ENCODE measurements around the gene PRKAA1.

PRKAA1 gene

DNA sequence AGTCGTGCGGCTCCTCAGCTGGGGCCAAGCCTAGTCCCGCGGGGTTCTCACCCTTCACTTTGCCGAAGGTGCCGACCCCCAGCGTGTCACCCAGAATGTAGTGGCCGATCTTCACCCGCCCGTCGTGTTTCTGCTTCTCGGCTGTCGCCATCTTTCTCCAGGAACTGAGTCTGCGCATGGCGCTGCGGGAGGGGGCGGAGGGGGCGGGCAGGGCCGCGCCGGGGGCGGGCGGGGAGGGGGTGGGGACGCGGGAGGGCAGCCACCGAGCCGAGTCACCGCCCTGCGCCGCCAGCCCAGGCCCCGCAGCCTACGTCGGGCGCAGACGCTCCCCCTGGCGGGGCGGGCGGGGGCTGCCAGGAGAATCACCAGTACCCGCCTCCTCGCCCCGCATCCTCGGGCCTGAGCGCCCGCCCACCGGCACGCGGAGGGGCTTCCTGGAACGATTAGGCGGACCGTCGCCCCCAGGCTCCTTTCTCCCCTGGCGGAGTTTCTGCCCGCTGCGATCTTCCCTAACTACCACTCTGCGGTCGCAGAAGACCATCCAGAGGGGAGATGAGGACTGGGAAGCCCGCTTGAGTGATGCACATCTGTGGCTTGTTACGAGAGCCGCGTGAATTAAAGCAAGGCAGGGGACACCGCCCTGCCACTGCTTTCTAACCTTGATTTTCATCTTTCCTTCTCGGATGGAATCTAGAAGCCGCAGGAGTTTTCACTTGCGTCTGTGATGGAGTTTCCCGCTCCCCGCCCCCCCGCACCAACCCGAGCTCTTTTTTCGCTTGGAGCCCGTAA, at the start of gene PRKAA1:
TSS of gene PRKAA1 (minus strand) at position 363 of the 789 bp plus-strand sequence. CDS start at position 178, 185 bp downstream.
- DNase-seq: peak; percentile 76 to 80

DNA sequence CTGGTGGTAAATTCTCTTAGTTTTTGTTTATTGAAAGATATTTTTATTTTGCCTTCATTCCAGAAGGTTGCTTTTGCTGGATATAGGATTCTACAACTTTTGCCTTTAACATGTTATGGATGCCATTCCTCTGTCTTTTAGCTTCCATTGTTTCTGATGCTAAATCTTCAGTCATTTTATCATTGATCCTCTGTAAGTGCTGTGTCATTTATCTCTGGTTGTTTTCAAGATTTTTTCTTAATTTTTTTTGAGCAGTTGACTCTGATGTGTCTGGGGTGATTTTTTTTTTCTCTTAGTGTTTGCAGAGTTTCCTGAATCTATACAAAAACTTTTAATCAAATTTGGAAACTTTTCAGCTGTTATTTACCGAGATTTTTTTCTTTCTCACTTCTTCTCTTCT, 49.4 kb upstream of the PRKAA1 start:
- DNase-seq: no peak

- no peak for DNase-seq
These were observed 48.2 kb upstream of the PRKAA1 start for GRCh38 chr5:40846371-40846770.

GRCh38 chr5:40844565-40844964, 46.4 kb upstream of the PRKAA1 start:
- DNase-seq: no peak

DNA sequence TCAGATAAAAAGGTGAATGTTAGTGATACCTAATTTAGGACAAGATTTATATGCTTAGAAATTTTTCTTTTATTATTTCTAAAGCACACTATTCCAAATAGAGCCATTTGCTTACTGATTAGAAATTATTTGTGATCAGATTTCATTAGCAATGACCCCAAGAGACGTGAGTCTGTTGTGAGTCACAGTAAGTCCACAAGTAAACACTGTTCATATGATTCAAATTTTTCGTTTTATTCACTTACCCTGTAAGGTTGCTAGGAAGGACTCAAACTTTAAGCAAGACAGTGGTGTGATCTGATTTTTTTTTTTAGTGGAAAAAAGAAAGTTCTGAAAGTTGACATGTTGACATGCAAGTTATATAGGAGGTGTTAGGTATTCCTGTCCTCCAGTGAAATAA, 44.2 kb upstream of the PRKAA1 start:
- no peak for DNase-seq

- DNase-seq: peak; percentile 55 to 56
These were observed 43.1 kb upstream of the PRKAA1 start, which contains the start of gene CARD6 for GRCh38 chr5:40841068-40841805. TSS of gene CARD6 (plus strand) at chr5:40841367. CDS start at chr5:40841383, 16 bp downstream.

GRCh38 chr5:40838086-40838485, 39.9 kb upstream of the PRKAA1 start:
- DNase-seq: no peak

DNA sequence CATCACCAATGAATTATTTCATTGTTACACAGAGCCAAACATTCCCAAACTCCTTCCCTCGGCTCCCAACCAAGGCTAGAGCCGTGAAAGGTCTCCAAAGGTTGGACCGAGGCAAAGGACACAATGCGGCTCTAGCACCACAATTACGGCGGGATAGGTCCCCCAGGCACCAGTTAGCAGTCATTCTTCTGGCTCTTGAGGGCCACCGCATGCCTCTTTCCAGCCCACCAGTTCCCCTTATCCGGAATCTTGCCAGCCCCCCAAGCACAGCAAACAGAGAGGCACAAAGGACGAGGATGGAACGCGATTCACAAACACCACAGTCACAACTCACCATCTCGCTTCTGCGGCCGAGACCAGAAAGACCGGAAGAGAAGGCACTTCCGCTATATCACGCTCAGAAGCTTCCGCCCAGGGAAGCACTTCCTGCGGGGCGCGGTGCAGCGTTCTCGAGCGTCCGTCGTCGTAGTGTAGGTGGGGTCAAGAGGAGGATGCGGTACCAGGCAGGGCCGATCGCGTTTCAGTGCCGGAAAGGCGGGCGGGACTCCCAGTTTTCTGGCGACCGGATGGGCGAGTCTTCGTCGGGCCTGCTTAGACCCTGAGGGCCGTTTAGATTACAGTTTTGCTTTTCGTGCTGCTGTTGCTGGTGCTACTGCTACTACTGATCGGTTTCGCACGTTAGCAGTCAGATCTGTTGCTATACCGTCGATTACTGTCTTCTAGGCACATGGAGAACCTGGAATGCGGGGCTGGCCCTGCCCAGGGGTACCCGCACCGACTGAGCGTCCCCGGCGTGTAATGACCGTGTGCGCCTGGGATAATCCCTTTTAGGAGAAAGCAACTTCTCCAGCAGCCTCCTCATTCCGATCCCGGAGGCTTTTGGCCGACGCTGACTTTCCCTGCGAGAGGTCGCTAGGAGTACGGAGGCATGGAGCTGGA, 36.9 kb upstream of the PRKAA1 start, which contains the start of gene RPL37:
TSS of gene RPL37 (minus strand) at position 374 of the 939 bp plus-strand sequence. CDS start at position 337, 37 bp downstream.
- DNase-seq: peak; percentile 89 to 94

GRCh38 chr5:40834391-40834848, 36.2 kb upstream of the PRKAA1 start:
- DNase-seq: no peak

GRCh38 chr5:40833712-40834229, 35.6 kb upstream of the PRKAA1 start:
- DNase-seq: no peak

GRCh38 chr5:40832345-40832744, 34.2 kb upstream of the PRKAA1 start:
- DNase-seq: no peak

DNA sequence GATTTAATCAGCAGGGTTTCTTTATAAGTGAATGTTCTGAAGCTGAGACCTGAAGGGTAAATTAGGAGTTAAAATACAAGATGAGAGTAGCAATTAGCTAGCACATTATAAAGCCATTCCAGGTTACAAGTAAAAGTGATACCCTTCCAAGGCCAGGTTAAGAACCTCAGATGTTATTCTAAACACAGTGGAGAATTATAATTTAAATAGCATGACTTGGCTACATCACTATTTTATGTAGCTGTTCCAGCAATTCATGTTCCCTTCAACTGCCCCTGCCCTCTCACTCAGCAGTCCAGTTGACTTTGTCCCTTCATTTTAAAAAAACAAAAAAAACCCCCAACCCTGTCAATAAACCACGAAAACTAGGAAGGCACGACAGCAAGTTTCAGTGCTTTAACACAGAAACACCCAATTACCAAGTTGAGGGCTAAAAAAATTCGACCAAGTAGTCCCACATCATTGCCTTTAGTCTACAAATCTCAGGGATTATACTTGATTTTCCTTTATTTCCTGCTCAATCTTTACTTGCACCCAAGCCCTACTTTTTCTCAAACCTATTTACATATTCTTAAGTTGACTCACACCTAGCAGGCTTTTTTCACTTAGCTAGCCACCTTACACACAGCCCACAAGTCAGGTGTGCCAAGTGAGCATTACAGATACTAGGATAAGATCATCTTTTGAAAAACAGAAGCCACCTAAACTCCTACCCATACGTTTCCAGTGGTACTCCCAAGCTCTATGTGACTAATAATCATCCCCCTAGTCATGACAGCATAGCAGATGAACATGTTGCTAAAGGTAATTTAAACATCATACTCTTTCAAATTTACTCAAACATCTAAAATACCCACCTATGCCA, 33.4 kb upstream of the PRKAA1 start:
- no peak for DNase-seq

- DNase-seq: no peak
These were observed 31.8 kb upstream of the PRKAA1 start for GRCh38 chr5:40829748-40830533.

- DNase-seq: no peak
These were observed 30.8 kb upstream of the PRKAA1 start for GRCh38 chr5:40828690-40829661.

DNA sequence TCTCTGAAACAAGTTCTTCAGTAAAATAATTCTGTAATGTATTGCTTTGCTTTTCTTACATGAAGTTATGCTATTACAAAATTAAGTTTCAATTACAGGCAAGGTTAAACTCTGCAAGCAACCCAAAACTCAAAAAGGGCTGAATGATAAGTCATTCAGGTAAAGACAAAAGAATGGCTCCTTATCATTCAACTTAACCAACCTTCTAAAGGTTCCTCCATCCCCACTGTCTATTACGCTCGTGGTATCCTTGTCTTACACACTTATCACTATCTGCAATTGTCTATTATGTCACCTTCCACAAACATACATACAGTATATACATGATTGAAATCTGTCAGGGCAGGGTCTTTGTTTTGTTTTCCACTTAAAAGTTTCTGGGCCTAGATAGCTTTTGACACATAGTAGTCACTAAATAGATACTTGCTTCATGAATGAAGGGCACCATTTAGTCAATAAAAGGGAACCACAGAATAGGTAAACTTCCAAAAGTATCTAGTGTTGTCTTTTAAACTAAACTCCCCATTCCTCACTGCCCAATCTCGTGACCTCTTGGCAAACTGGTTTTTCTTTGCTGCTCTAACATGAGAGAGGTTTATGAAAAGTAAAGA, 30.0 kb upstream of the PRKAA1 start:
- DNase-seq: no peak

GRCh38 chr5:40827188-40827977, 29.2 kb upstream of the PRKAA1 start:
- no peak for DNase-seq

DNA sequence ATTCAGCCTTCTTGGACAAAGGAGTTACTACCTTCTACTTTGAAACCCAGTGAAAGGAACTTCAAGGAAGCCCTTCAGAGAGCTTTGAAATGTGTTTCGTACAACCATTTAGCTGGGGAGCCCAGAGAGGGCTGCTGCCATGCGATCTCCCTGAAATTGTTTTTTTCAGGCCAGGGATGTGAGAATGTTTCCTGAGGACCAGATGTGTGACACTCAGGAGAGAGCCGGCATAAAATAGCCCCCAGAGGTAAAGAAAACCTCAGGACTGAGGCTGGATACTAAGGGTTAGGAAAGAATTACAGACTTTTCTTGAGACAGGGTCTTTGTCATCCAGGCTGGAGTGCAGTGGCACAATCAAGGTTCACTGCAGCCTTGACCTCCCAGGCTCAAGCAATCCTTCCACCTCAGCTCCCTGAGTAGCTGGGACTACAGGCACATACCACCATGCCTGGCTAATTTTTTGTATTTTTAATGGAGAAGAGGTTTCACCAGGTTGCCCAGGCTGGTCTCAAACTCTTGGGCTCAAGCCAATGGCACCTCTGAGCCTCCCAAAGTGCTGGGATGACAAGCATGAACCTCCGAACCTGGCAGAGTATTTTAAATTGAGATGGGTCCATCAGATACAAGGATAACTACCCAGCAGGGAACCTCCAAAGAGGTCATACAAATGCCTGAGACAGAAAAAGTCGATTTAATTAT, 28.5 kb upstream of the PRKAA1 start:
- DNase-seq: no peak
